Activated CD4-positive, alpha-beta T cell treated with anti-CD3 and anti-CD28 coated beads, Interleukin-2, amount 50 U/mL, for 24 hours (primary cell): ENCODE measurements around the gene SLC9A2.

Experiments used
- DNase-seq, 2 donors: peaks; one replicate each; pipeline ENCODE4 v3.0.0-alpha.2; 2020; ENCODE audit warnings: low read depth in 1 of 2, low spot score in 1 of 2

The SLC9A2 gene

GRCh38 chr2:102619414-102620319 is at the start of gene SLC9A2:
SLC9A2 (plus strand) TSS chr2:102619553; CDS start chr2:102619849, 296 bp downstream.
- DNase-seq: no peak

GRCh38 chr2:102575888-102576287 is 43.5 kb upstream of the SLC9A2 start:
- no peak for DNase-seq

- no peak for DNase-seq
Observed at GRCh38 chr2:102578376-102578775, 41.0 kb upstream of the SLC9A2 start.

- DNase-seq: no peak
Observed at GRCh38 chr2:102581911-102582310, 37.4 kb upstream of the SLC9A2 start.

GRCh38 chr2:102582845-102583244 is 36.5 kb upstream of the SLC9A2 start:
- DNase-seq: no peak

- DNase-seq: no peak
Observed at GRCh38 chr2:102585847-102586404, 33.4 kb upstream of the SLC9A2 start.

GRCh38 chr2:102588213-102588939 is 31.0 kb upstream of the SLC9A2 start:
- no peak for DNase-seq

- DNase-seq: no peak
Observed at GRCh38 chr2:102589444-102589843, 29.9 kb upstream of the SLC9A2 start.

GRCh38 chr2:102591491-102592045 is 27.8 kb upstream of the SLC9A2 start:
- DNase-seq: no peak

GRCh38 chr2:102592601-102593000 is 26.8 kb upstream of the SLC9A2 start:
- no peak for DNase-seq

GRCh38 chr2:102593516-102593915 is 25.8 kb upstream of the SLC9A2 start:
- no peak for DNase-seq

GRCh38 chr2:102594445-102595016 is 24.8 kb upstream of the SLC9A2 start:
- DNase-seq: no peak

GRCh38 chr2:102597788-102598187 is 21.6 kb upstream of the SLC9A2 start:
- no peak for DNase-seq

GRCh38 chr2:102599486-102599885 is 19.9 kb upstream of the SLC9A2 start:
- DNase-seq: no peak

GRCh38 chr2:102601730-102602129 is 17.6 kb upstream of the SLC9A2 start:
- DNase-seq: no peak

GRCh38 chr2:102603904-102604303 is 15.4 kb upstream of the SLC9A2 start:
- no peak for DNase-seq

GRCh38 chr2:102604769-102605168 is 14.6 kb upstream of the SLC9A2 start:
- no peak for DNase-seq

GRCh38 chr2:102606353-102606752 is 13.0 kb upstream of the SLC9A2 start:
- DNase-seq: no peak

GRCh38 chr2:102615620-102616436 is 3.5 kb upstream of the SLC9A2 start:
- peak in 1 of 2 donors; percentile 31 for DNase-seq
